Activated naive CD4-positive, alpha-beta T cell treated with anti-CD3 and anti-CD28 coated beads, Interleukin-2, amount 10 ng/mL, durations not matched to agents 7 days and 5 days (primary cell): Measurements from ENCODE around the gene TLR7.

Source experiments
- CTCF ChIA-PET: fragments of 350-600 bp; sonication (Branson Sonifier 250); formaldehyde crosslinking; loops from one replicate; lab custom pipeline; 2021; ENCODE audit warnings: antibody characterized with exemption; lab: Charles Lee
- DNase-seq: peaks from one replicate; pipeline ENCODE4 v3.0.0-alpha.2; 2020
- H3K27ac Mint-ChIP-seq: one replicate; pipeline ENCODE4 v1.8.0; 2021; ENCODE audit warnings: mild to moderate bottlenecking, moderate library complexity, mixed read lengths
- H3K27me3 Mint-ChIP-seq: one replicate; pipeline ENCODE4 v1.8.0; 2021; ENCODE audit warnings: mild to moderate bottlenecking, mixed read lengths
- H3K36me3 Mint-ChIP-seq: one replicate; pipeline ENCODE4 v1.8.0; 2021; ENCODE audit warnings: mixed read lengths
- H3K4me1 Mint-ChIP-seq: one replicate; pipeline ENCODE4 v1.8.0; 2021; ENCODE audit warnings: mixed read lengths
- H3K4me3 Mint-ChIP-seq: one replicate; pipeline ENCODE4 v1.8.0; 2021; ENCODE audit warnings: mild to moderate bottlenecking, moderate library complexity, mixed read lengths
- H3K9me3 Mint-ChIP-seq: one replicate; pipeline ENCODE4 v1.8.0; 2021; ENCODE audit warnings: mixed read lengths

TLR7 gene

DNA sequence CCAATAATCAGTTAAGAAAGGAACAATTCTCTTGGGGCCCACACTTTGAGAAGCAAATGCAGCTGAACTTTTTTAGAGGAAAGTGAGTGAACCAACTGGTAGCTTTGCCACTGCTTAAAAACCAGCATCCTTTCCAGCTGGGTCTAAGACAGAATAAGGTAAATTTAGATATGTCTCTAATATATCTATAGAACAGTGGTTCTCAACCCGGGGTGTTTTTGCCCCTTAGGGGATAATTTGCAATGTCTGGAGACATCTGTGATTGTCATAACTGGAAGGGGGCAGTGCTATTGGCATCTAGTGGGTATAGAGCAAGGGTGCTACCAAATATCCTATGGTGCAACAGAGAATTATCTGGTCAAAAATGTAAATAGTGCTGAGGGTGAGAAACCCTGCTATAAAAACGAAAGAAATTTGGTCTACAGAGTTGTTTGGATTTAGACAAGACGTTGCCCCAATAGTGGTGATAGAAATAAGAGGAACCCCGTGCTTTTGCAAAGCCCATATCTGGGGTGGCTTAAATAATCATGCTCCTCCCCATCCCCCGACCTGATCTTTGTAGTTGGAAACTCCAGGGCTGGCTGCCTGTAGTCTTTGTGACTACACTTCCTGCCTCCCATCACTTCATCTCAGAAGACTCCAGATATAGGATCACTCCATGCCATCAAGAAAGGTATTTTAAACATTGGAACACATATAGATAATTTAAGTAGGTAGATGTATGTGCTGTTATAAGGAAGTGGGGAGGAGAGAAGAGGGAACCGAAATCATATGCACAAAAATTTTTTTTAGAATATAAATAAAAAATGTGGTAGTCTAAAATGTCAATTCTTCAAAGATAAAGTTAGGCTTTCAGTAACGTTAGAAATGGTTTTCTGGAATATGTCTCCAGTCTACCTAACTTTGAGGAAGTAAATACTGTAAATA, at the start of gene TLR7:
TLR7 (plus strand) TSS at position 622 of the 927 bp plus-strand sequence. CDS start 507 bp downstream, outside the sequence.
- CTCF ChIA-PET: no interaction called here
- DNase-seq: no peak
- no peak within 1 kb of the TSS for H3K27ac Mint-ChIP-seq
- peaks cover 5% of the 10 kb centered on the region for H3K4me1 Mint-ChIP-seq
- no peaks in the 10 kb centered on the region for H3K27me3 Mint-ChIP-seq
- H3K36me3 Mint-ChIP-seq: peaks cover 2% of the 10 kb centered on the region
- H3K9me3 Mint-ChIP-seq: no peaks in the 10 kb centered on the region
- no peak within 1 kb of the TSS for H3K4me3 Mint-ChIP-seq

GRCh38 chrX:12817528-12817927, 49.3 kb upstream of the TLR7 start:
- Mint-ChIP-seq H3K27ac (no peak overlapping the region), H3K4me1 (peaks cover 7% of the 10 kb centered on the region), H3K9me3 (no peaks in the 10 kb centered on the region), H3K4me3 (no peak overlapping the region), H3K36me3 (peaks cover 31% of the 10 kb centered on the region), H3K27me3 (no peaks in the 10 kb centered on the region)
- DNase-seq: no peak
- CTCF ChIA-PET: no interaction called here

GRCh38 chrX:12819222-12819621, 47.6 kb upstream of the TLR7 start:
- Mint-ChIP-seq H3K27me3 (no peaks in the 10 kb centered on the region), H3K27ac (no peak overlapping the region), H3K4me1 (peaks cover 7% of the 10 kb centered on the region), H3K9me3 (no peaks in the 10 kb centered on the region), H3K4me3 (no peak overlapping the region), H3K36me3 (peaks cover 37% of the 10 kb centered on the region)
- no peak for DNase-seq
- CTCF ChIA-PET: interaction anchor here (0.9 to 1.0 kb wide), 2 partner anchors 75 to 82 kb away, joined by 3 to 4 read pairs; no protein-coding TSS in a partner anchor

DNA sequence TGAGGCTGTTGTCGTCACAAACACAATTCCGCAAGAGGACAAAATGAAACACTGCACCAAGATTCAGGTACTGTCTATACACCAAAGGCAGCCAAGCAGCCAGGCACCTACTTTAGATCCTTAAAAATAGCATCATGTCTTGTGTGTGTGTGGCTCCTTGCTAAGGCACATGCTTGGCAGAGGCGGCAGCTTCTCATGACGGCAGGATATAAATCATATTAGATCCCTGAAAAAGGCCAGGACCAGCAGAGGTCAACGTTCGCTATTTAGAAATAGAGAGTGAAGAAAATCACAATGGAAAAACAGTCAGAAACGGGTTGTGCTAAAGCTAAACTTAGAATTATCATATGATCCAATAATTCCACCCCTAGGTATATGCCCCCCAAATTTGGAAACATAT, 46.1 kb upstream of the TLR7 start:
- no peaks in the 10 kb centered on the region for H3K4me1 Mint-ChIP-seq
- no peak overlapping the region for H3K27ac Mint-ChIP-seq
- CTCF ChIA-PET: no interaction called here
- DNase-seq: no peak
- H3K27me3 Mint-ChIP-seq: no peaks in the 10 kb centered on the region
- no peaks in the 10 kb centered on the region for H3K9me3 Mint-ChIP-seq
- peaks cover 47% of the 10 kb centered on the region for H3K36me3 Mint-ChIP-seq
- no peak overlapping the region for H3K4me3 Mint-ChIP-seq

GRCh38 chrX:12824944-12825343, 41.9 kb upstream of the TLR7 start:
- no peaks in the 10 kb centered on the region for H3K9me3 Mint-ChIP-seq
- H3K4me3 Mint-ChIP-seq: no peak overlapping the region
- H3K4me1 Mint-ChIP-seq: no peaks in the 10 kb centered on the region
- CTCF ChIA-PET: interaction anchor here (1.7 kb wide), 1 partner anchor 11 kb away, joined by 3 read pairs; no protein-coding TSS in a partner anchor
- DNase-seq: no peak
- H3K27ac Mint-ChIP-seq: no peak overlapping the region
- H3K27me3 Mint-ChIP-seq: peaks cover 10% of the 10 kb centered on the region
- H3K36me3 Mint-ChIP-seq: peaks cover 39% of the 10 kb centered on the region

- H3K36me3 Mint-ChIP-seq: peaks cover 34% of the 10 kb centered on the region
- H3K9me3 Mint-ChIP-seq: no peaks in the 10 kb centered on the region
- no peak for DNase-seq
- no peak overlapping the region for H3K4me3 Mint-ChIP-seq
- H3K27ac Mint-ChIP-seq: no peak overlapping the region
- H3K4me1 Mint-ChIP-seq: no peaks in the 10 kb centered on the region
- CTCF ChIA-PET: no interaction called here
- H3K27me3 Mint-ChIP-seq: peaks cover 10% of the 10 kb centered on the region
These were observed 41.1 kb upstream of the TLR7 start for GRCh38 chrX:12825801-12826200.

DNA sequence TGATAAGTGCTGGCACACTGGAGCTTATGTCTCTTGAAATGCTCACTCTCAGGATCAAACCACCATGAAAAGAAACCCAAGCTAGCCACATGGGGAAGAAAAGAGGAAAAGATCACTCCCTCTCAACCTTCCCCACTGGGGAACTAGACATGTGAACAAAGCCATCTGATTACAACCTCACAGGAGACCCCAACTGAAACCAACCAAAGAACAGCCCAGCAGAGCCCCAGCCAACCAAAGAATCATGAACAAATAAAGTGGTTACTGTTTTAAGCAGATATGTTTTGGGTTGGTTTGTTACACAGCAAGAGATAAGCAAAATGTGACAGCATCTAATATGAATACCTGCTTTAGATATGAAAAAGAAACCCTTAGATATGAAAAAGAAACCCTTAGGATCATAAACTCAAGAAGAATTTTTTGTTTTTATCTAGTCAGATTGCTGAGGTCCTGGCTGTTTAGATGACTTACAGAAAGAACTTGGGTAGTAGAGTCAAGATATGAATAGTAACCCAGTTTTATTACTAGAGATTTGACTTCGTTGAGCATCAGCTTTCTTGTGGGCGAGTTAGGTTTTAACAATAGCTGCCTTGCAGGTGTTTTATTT, 23.7 kb upstream of the TLR7 start:
- peaks cover 1% of the 10 kb centered on the region for H3K36me3 Mint-ChIP-seq
- peaks cover 18% of the 10 kb centered on the region for H3K4me1 Mint-ChIP-seq
- CTCF ChIA-PET: interaction anchor here (0.8 kb wide), 1 partner anchor 28 kb away, joined by 3 read pairs; no protein-coding TSS in a partner anchor
- H3K27ac Mint-ChIP-seq: peak overlapping the region; percentile 92
- peak overlapping the region; percentile 60 for H3K4me3 Mint-ChIP-seq
- H3K9me3 Mint-ChIP-seq: peaks cover 2% of the 10 kb centered on the region
- no peaks in the 10 kb centered on the region for H3K27me3 Mint-ChIP-seq
- no peak for DNase-seq

- CTCF ChIA-PET: no interaction called here
- peak overlapping the region; percentile 92 for H3K27ac Mint-ChIP-seq
These were observed 23.1 kb upstream of the TLR7 start for GRCh38 chrX:12843668-12844279.

GRCh38 chrX:12844319-12844718, 22.6 kb upstream of the TLR7 start:
- H3K27ac Mint-ChIP-seq: peak overlapping the region; percentile 92
- H3K4me1 Mint-ChIP-seq: peaks cover 18% of the 10 kb centered on the region
- H3K36me3 Mint-ChIP-seq: peaks cover 1% of the 10 kb centered on the region
- H3K4me3 Mint-ChIP-seq: peak overlapping the region; percentile 60
- peaks cover 2% of the 10 kb centered on the region for H3K9me3 Mint-ChIP-seq
- no peaks in the 10 kb centered on the region for H3K27me3 Mint-ChIP-seq
- CTCF ChIA-PET: no interaction called here
- no peak for DNase-seq

More at GRCh38 chrX:12843668-12844279, 23.1 kb upstream of the TLR7 start:
- H3K4me3 Mint-ChIP-seq: peak overlapping the region; percentile 60
- peaks cover 2% of the 10 kb centered on the region for H3K9me3 Mint-ChIP-seq
- H3K36me3 Mint-ChIP-seq: peaks cover 1% of the 10 kb centered on the region
- no peaks in the 10 kb centered on the region for H3K27me3 Mint-ChIP-seq
- peaks cover 18% of the 10 kb centered on the region for H3K4me1 Mint-ChIP-seq
- no peak for DNase-seq

DNA sequence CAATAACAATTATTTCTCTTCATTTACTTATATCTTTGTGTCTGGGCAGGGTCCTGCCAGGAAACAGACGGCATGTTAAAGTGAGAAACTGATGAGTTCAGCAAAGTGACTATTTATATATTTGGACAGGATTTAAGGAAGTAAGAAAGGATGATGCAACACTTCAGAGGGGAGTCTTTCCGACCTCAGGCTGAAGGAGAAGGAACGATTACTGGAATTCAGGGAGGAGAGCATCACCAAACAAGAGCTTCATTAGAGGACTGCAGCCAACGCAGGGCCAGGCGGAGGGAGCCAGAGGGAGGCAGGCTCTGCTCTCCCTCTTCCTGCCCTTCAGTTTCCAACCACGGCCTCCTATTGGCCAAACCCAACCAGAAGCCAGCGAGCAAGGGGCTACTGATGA, 1.5 kb upstream of the TLR7 start:
- H3K4me3 Mint-ChIP-seq: no peak overlapping the region
- no peak overlapping the region for H3K27ac Mint-ChIP-seq
- H3K27me3 Mint-ChIP-seq: no peaks in the 10 kb centered on the region
- DNase-seq: no peak
- CTCF ChIA-PET: no interaction called here
- peaks cover 5% of the 10 kb centered on the region for H3K4me1 Mint-ChIP-seq
- H3K9me3 Mint-ChIP-seq: no peaks in the 10 kb centered on the region
- H3K36me3 Mint-ChIP-seq: peaks cover 2% of the 10 kb centered on the region

- CTCF ChIA-PET: no interaction called here
- H3K4me3 Mint-ChIP-seq: no peak overlapping the region
- DNase-seq: no peak
- H3K36me3 Mint-ChIP-seq: peaks cover 2% of the 10 kb centered on the region
- H3K27me3 Mint-ChIP-seq: no peaks in the 10 kb centered on the region
- H3K27ac Mint-ChIP-seq: no peak overlapping the region
- H3K9me3 Mint-ChIP-seq: no peaks in the 10 kb centered on the region
- H3K4me1 Mint-ChIP-seq: peaks cover 5% of the 10 kb centered on the region
These were observed 813 bp downstream of the TLR7 start for GRCh38 chrX:12867685-12868084.

GRCh38 chrX:12868747-12869146, 1.9 kb downstream of the TLR7 start:
- Mint-ChIP-seq H3K4me3 (no peak overlapping the region), H3K27ac (no peak overlapping the region), H3K36me3 (peaks cover 2% of the 10 kb centered on the region), H3K4me1 (peaks cover 5% of the 10 kb centered on the region), H3K27me3 (no peaks in the 10 kb centered on the region), H3K9me3 (no peaks in the 10 kb centered on the region)
- DNase-seq: no peak
- CTCF ChIA-PET: no interaction called here

- no peaks in the 10 kb centered on the region for H3K9me3 Mint-ChIP-seq
- no peak for DNase-seq
- H3K4me1 Mint-ChIP-seq: peaks cover 5% of the 10 kb centered on the region
- no peaks in the 10 kb centered on the region for H3K27me3 Mint-ChIP-seq
- H3K36me3 Mint-ChIP-seq: peaks cover 2% of the 10 kb centered on the region
- H3K27ac Mint-ChIP-seq: no peak overlapping the region
- H3K4me3 Mint-ChIP-seq: no peak overlapping the region
- CTCF ChIA-PET: no interaction called here
These were observed 4.4 kb downstream of the TLR7 start for GRCh38 chrX:12871257-12871656.

DNA sequence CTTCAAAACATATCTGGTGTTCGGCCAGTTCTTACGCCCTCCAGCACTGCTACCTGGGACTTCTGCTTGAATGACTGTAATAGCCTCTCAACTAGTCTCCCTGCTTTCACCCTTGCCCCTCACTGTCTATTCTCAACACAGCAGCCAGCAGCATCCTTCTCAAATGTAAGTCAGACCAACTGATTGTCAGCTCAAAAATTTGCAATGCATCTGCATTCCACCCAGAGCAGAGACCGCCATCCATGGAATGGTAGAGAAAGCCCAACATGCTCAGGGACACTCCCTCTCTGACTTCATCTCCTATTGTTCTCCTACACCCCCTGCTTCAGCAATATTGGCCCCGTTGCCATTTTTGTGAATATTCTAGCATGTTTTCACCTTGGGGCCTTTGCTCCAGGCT, 5.9 kb downstream of the TLR7 start:
- CTCF ChIA-PET: no interaction called here
- Mint-ChIP-seq H3K27ac (no peak overlapping the region), H3K36me3 (peaks cover 2% of the 10 kb centered on the region), H3K27me3 (no peaks in the 10 kb centered on the region), H3K4me1 (no peaks in the 10 kb centered on the region), H3K9me3 (no peaks in the 10 kb centered on the region), H3K4me3 (no peak overlapping the region)
- no peak for DNase-seq
